Common myeloid progenitor, CD34-positive (primary cell): Measurements from ENCODE around the gene MEIS1.
"Not testable (repeated sequence)": the region's sequence is repeated elsewhere in the genome, so short reads cannot be mapped to it uniquely, and the experiment has no call there.

Experiments
- CTCF ChIA-PET: fragments of 350-600 bp; sonication (Branson Sonifier 250); formaldehyde crosslinking; loops from one replicate; lab custom pipeline; 2021; ENCODE audit warnings: antibody characterized with exemption; lab: Charles Lee
- POLR2A ChIA-PET: fragments of 350-600 bp; sonication (Branson Sonifier 250); formaldehyde crosslinking; loops from one replicate; lab custom pipeline; 2021; ENCODE audit warnings: antibody characterized with exemption; lab: Charles Lee
- DNase-seq, 3 donors: peaks; one replicate each; pipeline versions ENCODE4 v3.0.0 to v3.0.0-alpha.2; 2013
- H3K27ac ChIP-seq, 2 experiments: 1 replicate in 1 of 2; 2 replicates in 1 of 2; pipeline ENCODE4 v1.7.0; 2013; ENCODE audit warnings: inconsistent platforms in 2 of 2, low read length in 2 of 2, mild to moderate bottlenecking in 2 of 2, low read depth in 1 of 2, moderate library complexity in 1 of 2; ENCODE audit not compliant: severe bottlenecking in 2 of 2, insufficient read depth in 1 of 2, poor library complexity in 1 of 2
- H3K27me3 ChIP-seq, 5 experiments: replicated peaks in 2 of 5; 1 replicate in 3 of 5; 2 replicates in 2 of 5; pipeline versions ENCODE4 v1.6.1 to v1.7.0; 2013; ENCODE audit warnings: low read length in 4 of 5, mild to moderate bottlenecking in 2 of 5, moderate library complexity in 2 of 5, inconsistent platforms in 1 of 5; ENCODE audit not compliant: insufficient read depth in 5 of 5, control insufficient read depth in 4 of 5
- H3K36me3 ChIP-seq, 4 experiments: 1 replicate in 2 of 4; 2 replicates in 2 of 4; pipeline versions ENCODE4 v1.6.1 to v1.7.0; 2013; ENCODE audit warnings: low read length in 3 of 4, control low read depth in 1 of 4, mild to moderate bottlenecking in 1 of 4; ENCODE audit not compliant: control insufficient read depth in 4 of 4, insufficient read depth in 4 of 4
- H3K4me1 ChIP-seq, 4 experiments: 1 replicate in 3 of 4; 2 replicates in 1 of 4; pipeline versions ENCODE4 v1.6.1 to v1.7.1; 2013; ENCODE audit warnings: low read length in 3 of 4, mild to moderate bottlenecking in 3 of 4, control low read depth in 1 of 4, inconsistent platforms in 1 of 4, moderate library complexity in 1 of 4; ENCODE audit not compliant: control insufficient read depth in 4 of 4, insufficient read depth in 4 of 4; ENCODE audit errors: control extremely low read depth in 1 of 4
- H3K4me3 ChIP-seq, 7 experiments: 1 replicate in 4 of 7; 2 replicates in 3 of 7; pipeline versions ENCODE4 v1.5.1 to v1.7.0; 2013; ENCODE audit warnings: mild to moderate bottlenecking in 7 of 7, low read length in 6 of 7, moderate library complexity in 6 of 7, inconsistent platforms in 2 of 7, low read depth in 2 of 7, control low read depth in 1 of 7; ENCODE audit not compliant: insufficient read depth in 4 of 7, control insufficient read depth in 1 of 7; ENCODE audit errors: extremely low read depth in 1 of 7
- H3K9me3 ChIP-seq, 5 experiments: 1 replicate in 4 of 5; 2 replicates in 1 of 5; pipeline versions ENCODE4 v1.6.1 to v1.7.1; 2013; ENCODE audit warnings: low read length in 4 of 5, mild to moderate bottlenecking in 2 of 5, inconsistent platforms in 1 of 5, low read depth in 1 of 5, moderate library complexity in 1 of 5; ENCODE audit not compliant: control insufficient read depth in 4 of 5, insufficient read depth in 2 of 5; ENCODE audit errors: control extremely low read depth in 1 of 5
- WGBS: methylation state at CpG from one replicate; pipeline ENCODE4 v1.1.5; 2013; ENCODE audit not compliant: insufficient coverage; 5-methylcytosine and 5-hydroxymethylcytosine counted together

The MEIS1 gene

DNA sequence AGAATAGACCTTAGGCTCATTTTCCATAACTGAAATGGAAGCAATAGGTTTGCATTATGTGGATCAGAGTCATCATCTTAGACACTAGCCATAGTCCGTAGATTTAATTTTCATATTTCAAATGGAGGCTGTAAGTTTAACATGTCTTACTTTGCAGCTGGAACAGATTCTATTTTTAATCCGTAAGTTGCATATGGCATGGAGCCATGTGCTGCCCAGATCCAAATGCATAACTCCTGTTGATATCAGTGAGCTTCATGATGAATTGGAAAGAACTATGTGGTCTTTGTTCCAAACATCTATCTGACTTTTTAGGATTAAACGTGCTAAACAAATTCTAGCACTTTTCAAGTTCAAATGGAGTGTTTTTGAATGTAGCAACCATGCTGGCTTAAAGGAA is 43.4 kb downstream of the MEIS1 start:
- Histone ChIP-seq H3K27ac (peak overlapping the region in 1 of 2 experiments; percentile 45), H3K4me3 (peak overlapping the region in 1 of 7 experiments; percentile 35), H3K9me3 (peaks cover 0 to 6% (median 0%) of the 10 kb centered on the region in 5 experiments), H3K4me1 (peaks cover 14 to 84% (median 64%) of the 10 kb centered on the region in 4 experiments), H3K36me3 (peaks cover 7 to 42% (median 16%) of the 10 kb centered on the region in 4 experiments), H3K27me3 (no peaks in the 10 kb centered on the region)
- DNase-seq = no peak
- WGBS = 46% methylated on average over 2 of the region's 3 CpGs
- POLR2A ChIA-PET = interaction anchor here (0.7 kb wide), 1 partner anchor 41 kb away, joined by 3 read pairs; no protein-coding TSS in a partner anchor
- CTCF ChIA-PET = interaction anchor here (1.2 to 3.3 kb wide), 7 partner anchors 10 to 33 kb away, joined by 3 to 19 read pairs (median 4); no protein-coding TSS in a partner anchor

DNA sequence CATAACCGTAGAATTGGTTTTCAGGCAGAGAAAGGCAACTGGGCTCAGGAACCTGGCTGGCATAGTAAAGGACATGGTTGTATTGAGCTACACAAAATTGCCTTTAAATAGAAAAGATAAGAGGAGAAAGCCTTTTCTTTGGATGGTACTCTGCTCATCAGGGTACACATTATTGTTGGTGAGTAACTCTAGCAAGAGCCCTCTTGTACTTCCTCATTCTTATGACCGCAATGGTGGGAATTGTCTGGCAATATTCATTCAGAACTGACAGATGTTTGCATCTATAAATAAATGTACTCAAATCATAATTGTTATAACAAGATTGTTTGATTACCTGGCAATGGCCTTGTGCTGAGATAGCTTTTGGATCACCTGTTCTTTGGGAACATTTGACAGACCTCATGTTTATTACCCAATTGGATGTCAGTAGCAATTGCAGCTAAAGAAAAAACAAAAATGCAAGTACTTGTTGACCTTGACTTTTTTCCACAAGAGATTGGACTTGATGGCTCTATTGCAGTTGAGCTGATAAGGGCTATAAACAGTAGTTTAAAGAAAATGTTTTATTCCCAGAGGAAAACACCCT is 43.9 kb downstream of the MEIS1 start:
- no CpG with 5 or more reads among the region's 2 CpGs for WGBS
- Histone ChIP-seq H3K36me3 (peaks cover 7 to 44% (median 19%) of the 10 kb centered on the region in 4 experiments), H3K4me3 (peak overlapping the region in 2 of 7 experiments; percentile 1 to 35), H3K27ac (no peak overlapping the region), H3K9me3 (peaks cover 0 to 6% (median 0%) of the 10 kb centered on the region in 5 experiments), H3K4me1 (peaks cover 14 to 88% (median 64%) of the 10 kb centered on the region in 4 experiments), H3K27me3 (no peaks in the 10 kb centered on the region)
- ChIA-PET CTCF (interaction anchor here (1.2 to 3.3 kb wide), 9 partner anchors 10 to 33 kb away, joined by 3 to 19 read pairs (median 4); no protein-coding TSS in a partner anchor), POLR2A (no interaction called here)
- DNase-seq = peak; percentile 56 to 93 (median 86)

DNA sequence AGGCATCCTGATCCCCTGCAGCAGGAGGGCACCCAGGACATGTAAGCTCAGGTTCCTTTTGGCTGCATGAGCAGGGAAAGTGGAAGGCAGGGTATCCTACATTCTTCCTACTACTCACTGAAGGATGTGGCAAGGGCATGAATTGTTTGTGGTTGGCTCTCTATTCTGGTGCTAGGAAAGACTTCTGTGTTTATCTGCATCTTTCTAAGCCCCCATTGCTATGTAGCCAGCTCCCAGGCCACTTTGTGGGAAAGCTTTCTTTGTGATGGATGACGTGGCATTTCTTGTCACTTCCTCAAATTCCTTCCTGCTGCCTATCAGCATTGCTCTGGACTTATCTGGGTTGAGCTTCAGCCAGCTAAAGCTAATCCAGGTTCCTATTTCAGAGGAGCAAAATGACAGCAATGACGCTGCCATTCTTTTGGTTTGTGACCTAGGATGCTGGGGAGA is 46.2 kb downstream of the MEIS1 start:
- Histone ChIP-seq H3K36me3 (peaks cover 3 to 39% (median 11%) of the 10 kb centered on the region in 4 experiments), H3K9me3 (peaks cover 0 to 6% (median 0%) of the 10 kb centered on the region in 5 experiments), H3K27me3 (no peaks in the 10 kb centered on the region), H3K4me3 (peak overlapping the region in 2 of 7 experiments; percentile 17 to 42), H3K4me1 (peaks cover 12 to 81% (median 61%) of the 10 kb centered on the region in 4 experiments), H3K27ac (peak overlapping the region in 1 of 2 experiments; percentile 57)
- POLR2A ChIA-PET = interaction anchor here (0.6 to 1.7 kb wide), 3 partner anchors 9 to 34 kb away, joined by 3 to 8 read pairs (median 4); no protein-coding TSS in a partner anchor
- 0% methylated on average over 2 of the region's 2 CpGs for WGBS
- peak; percentile 94 to 97 (median 97) for DNase-seq
- CTCF ChIA-PET = interaction anchor here (0.7 to 1.7 kb wide), 5 partner anchors 11 to 88 kb away, joined by 3 to 4 read pairs (median 4); no protein-coding TSS in a partner anchor

DNA sequence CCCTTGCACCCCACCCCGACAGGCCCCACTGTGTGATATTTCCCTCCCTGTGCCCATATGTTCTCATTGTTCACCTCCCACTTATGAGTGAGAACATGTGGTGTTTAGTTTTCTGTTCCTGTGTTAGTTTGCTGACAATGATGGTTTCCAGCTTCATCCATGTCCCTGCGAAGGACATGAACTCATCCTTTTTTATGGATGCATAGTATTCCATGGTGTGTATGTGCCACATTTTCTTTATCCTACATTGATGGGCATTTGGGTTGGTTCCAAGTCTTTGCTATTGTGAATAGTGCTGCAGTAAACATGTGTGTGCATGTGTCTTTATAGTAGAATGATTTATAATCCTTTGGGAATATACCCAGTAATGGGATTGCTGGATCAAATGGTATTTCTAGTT is 50.3 kb downstream of the MEIS1 start:
- no CpG with 5 or more reads among the region's 2 CpGs for WGBS
- H3K4me3 ChIP-seq, POLR2A ChIA-PET, H3K9me3 ChIP-seq, DNase-seq, H3K27me3 ChIP-seq, H3K27ac ChIP-seq: not testable (repeated sequence)
- CTCF ChIA-PET = interaction anchor here (0.9 kb wide), 1 partner anchor 9 kb away, joined by 3 read pairs; no protein-coding TSS in a partner anchor
- H3K4me1 ChIP-seq = peaks cover 11 to 68% (median 44%) of the 10 kb centered on the region in 4 experiments
- H3K36me3 ChIP-seq = peaks cover 0 to 26% (median 8%) of the 10 kb centered on the region in 4 experiments

DNA sequence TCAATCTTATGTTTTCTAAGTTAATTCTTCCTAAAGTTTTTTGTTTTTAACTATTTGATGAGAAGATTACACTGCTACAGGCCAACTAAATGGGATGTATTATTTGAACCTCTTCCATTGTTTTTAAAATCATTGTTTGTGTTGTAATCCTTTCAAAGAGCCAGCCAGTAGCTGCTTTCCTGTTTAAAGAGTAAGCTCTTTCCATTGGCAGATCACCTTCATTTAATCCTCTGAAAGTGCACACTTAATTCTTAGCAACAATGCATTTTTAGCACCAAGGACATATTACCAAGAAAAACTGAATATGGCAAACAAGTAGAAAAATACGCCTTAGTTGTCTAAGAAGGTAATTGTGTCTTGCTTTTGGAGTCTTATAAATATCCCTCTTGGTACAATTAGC is 54.0 kb downstream of the MEIS1 start:
- no peak for DNase-seq
- Histone ChIP-seq H3K9me3 (no peaks in the 10 kb centered on the region), H3K36me3 (peaks cover 0 to 18% (median 8%) of the 10 kb centered on the region in 4 experiments), H3K4me3 (no peak overlapping the region), H3K4me1 (peaks cover 31 to 71% (median 53%) of the 10 kb centered on the region in 4 experiments), H3K27ac (peak overlapping the region in 1 of 2 experiments; percentile 59), H3K27me3 (no peaks in the 10 kb centered on the region)
- POLR2A ChIA-PET = interaction anchor here (1.0 kb wide), 1 partner anchor 38 kb away, joined by 5 read pairs; no protein-coding TSS in a partner anchor
- WGBS = no CpG with 5 or more reads among the region's 1 CpG
- CTCF ChIA-PET = interaction anchor here (1.5 to 2.6 kb wide), 3 partner anchors 10 to 67 kb away, joined by 4 to 9 read pairs (median 4); no protein-coding TSS in a partner anchor

DNA sequence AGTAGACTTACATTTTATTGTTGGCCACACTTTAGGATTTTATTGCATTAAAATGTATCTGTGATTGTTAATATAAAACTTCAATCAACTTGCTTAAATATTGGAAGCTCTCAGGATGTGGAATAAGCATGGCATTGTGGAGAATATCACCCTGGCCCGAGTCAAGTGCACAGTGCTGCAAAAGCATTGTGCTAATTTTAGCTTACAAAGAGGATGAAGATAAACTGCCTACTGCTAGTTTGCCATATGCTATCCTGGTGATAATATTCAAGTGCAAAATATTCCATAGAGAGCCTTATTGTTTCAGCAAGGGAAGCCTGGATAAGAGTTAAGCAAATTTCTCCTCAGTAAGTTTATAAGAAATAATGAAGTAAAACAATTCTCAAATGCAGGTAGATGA is 54.5 kb downstream of the MEIS1 start:
- DNase-seq = no peak
- Histone ChIP-seq H3K4me1 (peaks cover 32 to 71% (median 58%) of the 10 kb centered on the region in 4 experiments), H3K4me3 (no peak overlapping the region), H3K36me3 (peaks cover 0 to 18% (median 8%) of the 10 kb centered on the region in 4 experiments), H3K27me3 (no peaks in the 10 kb centered on the region), H3K9me3 (no peaks in the 10 kb centered on the region), H3K27ac (peak overlapping the region in 1 of 2 experiments; percentile 59)
- ChIA-PET POLR2A (interaction anchor here (1.0 to 1.8 kb wide), 2 partner anchors 8 to 39 kb away, joined by 5 to 8 read pairs; no protein-coding TSS in a partner anchor), CTCF (interaction anchor here (1.6 to 2.6 kb wide), 3 partner anchors 10 to 43 kb away, joined by 4 to 9 read pairs (median 6); no protein-coding TSS in a partner anchor)
- no CpG with 5 or more reads among the region's 1 CpG for WGBS
